ENCODE data around the gene ANKRD23. TPM values are rescaled to one million over a fixed set of nuclear protein-coding genes. Genes with fewer than 3 reads are reported as not detected.

The ANKRD23 gene
- polyA plus RNA-seq, 1 of the 3 experiments (the other 2 are of a cell fraction) = 3.1 TPM

DNA sequence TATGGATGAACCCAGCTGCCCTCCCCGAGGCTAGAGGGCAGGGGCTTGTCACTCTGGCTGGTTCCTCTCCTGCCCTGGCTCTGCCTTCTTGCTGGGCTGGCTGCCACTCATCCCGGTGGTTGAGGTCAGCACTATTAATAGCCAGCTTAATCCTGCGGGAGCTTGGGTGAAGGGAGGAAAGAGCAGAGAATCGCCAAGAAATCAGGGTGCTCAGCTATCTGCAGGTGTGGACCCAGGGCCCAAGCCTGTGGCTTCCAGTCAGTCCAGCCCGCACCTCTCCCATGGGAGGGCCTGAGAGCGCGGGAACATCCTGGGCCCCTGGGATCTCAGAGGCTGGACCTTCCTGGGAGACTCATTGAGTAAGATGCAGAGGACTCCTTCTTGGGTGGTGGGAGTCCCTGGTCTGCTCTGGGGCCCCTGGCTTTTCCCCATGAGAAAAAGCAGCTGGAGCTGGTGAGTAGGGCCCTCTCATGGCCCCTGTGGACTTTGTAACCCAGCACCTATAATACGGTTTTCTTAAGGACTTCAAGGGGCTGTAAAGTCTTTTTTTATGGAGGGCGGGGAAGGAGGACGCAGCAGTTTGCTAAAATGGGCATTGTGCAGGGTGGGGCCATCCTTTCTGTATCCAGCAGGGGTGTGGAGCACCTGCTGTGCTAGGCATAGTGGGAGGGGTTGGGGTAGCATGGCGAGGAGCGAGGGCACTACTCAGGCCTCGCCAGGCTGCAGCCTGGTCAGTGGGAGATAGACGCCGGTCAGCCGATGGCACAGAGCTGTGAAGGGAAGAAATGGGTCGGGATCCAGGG, 55.2 kb downstream of the ANKRD23 start:
- ChIA-PET POLR2A (interaction anchor here (0.9 to 1.3 kb wide), 2 partner anchors 19 to 28 kb away, joined by 3 to 5 read pairs; partner anchors contain the start of gene CNNM3), CTCF (interaction anchor here (0.8 to 9.3 kb wide), 5 partner anchors 12 to 28 kb away, joined by 3 to 58 read pairs (median 3); partner anchors contain the start of genes CNNM3 and CNNM4)
- H3K9me3 ChIP-seq = no peaks in the 10 kb centered on the region
- H3K9ac ChIP-seq = no peak overlapping the region
- peak; percentile 80 for DNase-seq
- 0 out of 2 replicates have a peak, but pooled peaks have one; percentile 4 for TF ChIP-seq SMC3 (IDR thresholded peaks at IDR 0.05; ENCODE audit: low read depth, low read length)
- TF ChIP-seq RCOR1 (IDR thresholded peaks at IDR 0.05; ENCODE audit: low read length) = peak; percentile 70
- peak; percentile 55; the same call in 1 of the 2 replicates for TF ChIP-seq MEF2A (IDR thresholded peaks at IDR 0.05; ENCODE audit: borderline replicate concordance, low read depth)
- peak; percentile 65 for TF ChIP-seq PBX3 (IDR thresholded peaks at IDR 0.05)
- TF ChIP-seq EZH2phosphoT487 (IDR thresholded peaks at IDR 0.05; ENCODE audit: borderline replicate concordance, low read depth) = no peak
- TF ChIP-seq MAX (IDR thresholded peaks at IDR 0.05; ENCODE audit: low read depth) = no peak
- no peak for TF ChIP-seq ZBTB33 (IDR thresholded peaks at IDR 0.05; ENCODE audit: borderline replicate concordance, low read depth)
- H3K27ac ChIP-seq (ENCODE audit: low read depth in 2 of 2, low read length in 1 of 2) = peak overlapping the region in 1 of 2 experiments; percentile 44; a peak in 2 of 4 replicates
- no peaks in the 10 kb centered on the region for H3K79me2 ChIP-seq (ENCODE audit: insufficient read depth)
- H3K4me3 ChIP-seq (ENCODE audit: low read depth in 2 of 2, low read length in 1 of 2) = no peak overlapping the region
- no peaks in the 10 kb centered on the region for H4K20me1 ChIP-seq (ENCODE audit: insufficient read depth)
- no peaks in the 10 kb centered on the region for H3K27me3 ChIP-seq (ENCODE audit: insufficient read depth)
- peak overlapping the region; percentile 59 for H3K4me2 ChIP-seq
- 77% methylated on average over 17 of the region's 17 CpGs for WGBS (ENCODE audit: low lambda C conversion rate)
- no peaks in the 10 kb centered on the region for H3K9me2 ChIP-seq
- no peak overlapping the region for H2AFZ ChIP-seq (ENCODE audit: low read depth)
- no peaks in the 10 kb centered on the region for H3K36me3 ChIP-seq (replicated peaks in 1 of 2; ENCODE audit: control insufficient read depth in 1 of 2, insufficient read depth in 2 of 2, low read length in 1 of 2)
- peaks cover 11 to 16% of the 10 kb centered on the region in 2 experiments; a peak in 2 of 4 replicates for H3K4me1 ChIP-seq (ENCODE audit: control insufficient read depth in 1 of 2, insufficient read depth in 2 of 2, low read depth in 1 of 2, low read length in 1 of 2)
- peaks cover 14% of the 10 kb centered on the region for H3F3A ChIP-seq (replicated peaks; ENCODE audit: insufficient read depth)

Small RNA genes lying within 50 kb of the gene (small RNA-seq; reads per million reads assigned to genes)
- 0 to 0.93 (median 0) reads per million in 7 experiments for gene MIR3127

Other genes starting within 250 kb of the ANKRD23 start
- 10.1 and 10.7 TPM in 2 replicates for gene KANSL3, start 205.7 kb downstream of the ANKRD23 start, polyA plus RNA-seq (2012; rRNA removed)
- gene FER1L5, start 201.3 kb downstream of the ANKRD23 start, polyA plus RNA-seq (2012; rRNA removed) = 0.02 TPM in 1 of 2 replicates, not detected in the other
- gene LMAN2L, start 104.0 kb downstream of the ANKRD23 start, polyA plus RNA-seq (2012; rRNA removed) = 17.7 and 21.9 TPM in 2 replicates
- gene CNNM4, start 83.1 kb downstream of the ANKRD23 start, polyA plus RNA-seq (2012; rRNA removed) = 5.5 TPM in 2 replicates
- gene CNNM3, start 27.8 kb downstream of the ANKRD23 start, polyA plus RNA-seq (2012; rRNA removed) = 9.3 and 14.7 TPM in 2 replicates
- gene ANKRD39, start 14.0 kb upstream of the ANKRD23 start, polyA plus RNA-seq (2012; rRNA removed) = 11.8 and 13.4 TPM in 2 replicates
- 34.8 and 40.9 TPM in 2 replicates for gene SEMA4C, start 26.1 kb upstream of the ANKRD23 start, polyA plus RNA-seq (2012; rRNA removed)
- gene FAM178B, start 142.6 kb upstream of the ANKRD23 start, polyA plus RNA-seq (2012; rRNA removed) = not detected in 2 replicates